GM10266 (cell line): Measurements from ENCODE around the gene GBA3.

Experiments used
- DNase-seq: peaks from one replicate; pipeline ENCODE4 v3.0.0; 2012; ENCODE audit errors: extremely low spot score
- TF ChIP-seq, protein P1 (sequence below): IDR thresholded peaks from 2 replicates; pipeline ENCODE4 v1.5.1; 2012; ENCODE audit warnings: mild to moderate bottlenecking, low read depth; ENCODE audit not compliant: control insufficient read depth, insufficient read depth; ENCODE audit errors: missing control alignments

GBA3 gene

DNA sequence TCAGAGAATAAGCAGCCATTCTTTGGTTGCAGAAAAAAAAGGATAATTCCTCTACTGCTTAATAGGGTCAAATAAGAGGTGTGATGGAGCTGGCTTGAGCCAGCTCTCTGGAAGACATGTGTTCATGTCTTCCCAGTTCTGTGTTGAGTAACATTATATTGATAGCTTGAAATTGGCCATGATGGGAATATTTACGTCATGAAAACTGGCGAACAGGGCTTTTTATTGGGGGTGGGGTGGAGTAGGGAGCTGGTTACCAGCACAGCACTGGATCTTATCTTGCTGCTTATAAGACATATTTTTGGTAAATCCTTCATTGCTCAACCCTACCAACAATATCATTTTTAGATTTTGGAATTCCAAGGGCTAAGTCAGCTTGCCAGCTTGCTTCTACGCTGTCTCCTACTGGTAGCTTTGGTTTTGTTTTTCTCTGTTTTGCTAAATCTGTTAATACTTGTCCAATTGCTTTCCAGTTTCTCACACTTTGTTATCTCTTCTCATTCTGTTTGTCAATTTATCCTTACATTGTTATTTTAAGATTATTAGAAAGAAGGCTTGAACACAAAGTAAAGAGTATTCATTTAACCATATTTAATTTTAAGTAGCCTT lies 25.3 kb upstream of the GBA3 start:
- DNase-seq, result no peak
- TF ChIP-seq, protein P1, sequence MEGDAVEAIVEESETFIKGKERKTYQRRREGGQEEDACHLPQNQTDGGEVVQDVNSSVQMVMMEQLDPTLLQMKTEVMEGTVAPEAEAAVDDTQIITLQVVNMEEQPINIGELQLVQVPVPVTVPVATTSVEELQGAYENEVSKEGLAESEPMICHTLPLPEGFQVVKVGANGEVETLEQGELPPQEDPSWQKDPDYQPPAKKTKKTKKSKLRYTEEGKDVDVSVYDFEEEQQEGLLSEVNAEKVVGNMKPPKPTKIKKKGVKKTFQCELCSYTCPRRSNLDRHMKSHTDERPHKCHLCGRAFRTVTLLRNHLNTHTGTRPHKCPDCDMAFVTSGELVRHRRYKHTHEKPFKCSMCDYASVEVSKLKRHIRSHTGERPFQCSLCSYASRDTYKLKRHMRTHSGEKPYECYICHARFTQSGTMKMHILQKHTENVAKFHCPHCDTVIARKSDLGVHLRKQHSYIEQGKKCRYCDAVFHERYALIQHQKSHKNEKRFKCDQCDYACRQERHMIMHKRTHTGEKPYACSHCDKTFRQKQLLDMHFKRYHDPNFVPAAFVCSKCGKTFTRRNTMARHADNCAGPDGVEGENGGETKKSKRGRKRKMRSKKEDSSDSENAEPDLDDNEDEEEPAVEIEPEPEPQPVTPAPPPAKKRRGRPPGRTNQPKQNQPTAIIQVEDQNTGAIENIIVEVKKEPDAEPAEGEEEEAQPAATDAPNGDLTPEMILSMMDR, result no peak

DNA sequence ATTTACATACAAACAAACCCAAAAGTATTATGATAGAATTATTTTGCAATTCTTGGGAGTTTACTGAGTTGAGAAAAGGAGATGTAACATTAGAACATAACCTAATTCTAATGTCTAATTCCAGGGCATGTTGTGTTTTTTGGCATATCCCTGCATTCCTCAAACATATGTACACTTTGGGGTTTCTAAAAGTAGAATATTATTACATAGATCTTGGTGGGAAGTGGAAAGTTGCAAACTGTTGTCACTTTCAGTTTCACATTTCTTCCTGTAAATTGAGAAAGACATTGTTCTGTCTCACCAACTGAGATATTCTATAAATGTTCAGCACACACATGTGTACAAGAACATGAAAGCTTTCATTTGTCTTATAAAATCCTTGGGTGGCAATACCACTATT lies 24.4 kb upstream of the GBA3 start:
- DNase-seq, result no peak
- TF ChIP-seq, protein P1, result no peak

GRCh38 chr4:22668702-22669101 lies 24.0 kb upstream of the GBA3 start:
- DNase-seq, result no peak
- TF ChIP-seq, protein P1, result no peak

- no peak for DNase-seq
- TF ChIP-seq, protein P1, result no peak
These were observed 21.8 kb upstream of the GBA3 start for GRCh38 chr4:22670956-22671355.

DNA sequence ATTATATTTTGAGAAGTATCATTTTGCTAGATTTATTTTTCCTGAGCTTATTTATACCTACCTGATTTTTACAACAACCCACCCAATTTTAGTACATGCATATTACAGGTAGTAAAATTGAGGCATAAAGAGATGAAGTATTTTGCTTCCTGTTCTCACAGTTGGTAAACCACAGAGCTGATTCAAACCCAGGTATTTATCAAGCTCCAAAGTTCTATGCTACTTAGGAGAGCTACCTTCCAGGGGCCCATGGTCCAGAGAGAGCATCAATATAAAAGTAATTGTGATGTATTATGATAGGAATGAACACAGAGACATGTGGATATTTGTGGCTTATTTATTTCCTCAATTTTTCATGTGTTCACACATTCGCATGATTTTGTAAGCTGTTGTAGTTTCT lies 20.2 kb upstream of the GBA3 start:
- TF ChIP-seq, protein P1, result no peak
- no peak for DNase-seq

DNA sequence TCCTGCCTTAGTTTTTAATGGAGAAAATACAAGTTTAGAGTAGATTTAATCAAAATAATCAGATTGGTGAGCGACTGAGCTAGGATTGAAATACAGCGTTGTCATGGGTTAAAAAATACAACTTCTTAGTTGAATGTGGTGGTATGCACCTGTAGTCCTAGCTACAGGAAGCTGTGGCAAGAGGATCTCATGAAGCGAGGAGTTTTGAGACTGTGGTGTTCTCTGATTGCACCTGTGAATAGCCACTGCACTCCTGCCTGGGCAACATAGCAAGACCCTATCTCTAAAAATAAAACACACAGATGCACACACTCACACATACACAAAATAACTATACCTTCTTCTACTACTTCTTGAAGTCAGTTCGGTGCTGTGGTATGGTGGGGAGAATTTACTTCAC lies 19.8 kb upstream of the GBA3 start:
- TF ChIP-seq, protein P1, result no peak
- no peak for DNase-seq

- no peak for DNase-seq
- TF ChIP-seq, protein P1, result no peak
These were observed 18.0 kb upstream of the GBA3 start for GRCh38 chr4:22674700-22675099.
